ENCODE results near the gene UVSSA.

UVSSA gene

DNA sequence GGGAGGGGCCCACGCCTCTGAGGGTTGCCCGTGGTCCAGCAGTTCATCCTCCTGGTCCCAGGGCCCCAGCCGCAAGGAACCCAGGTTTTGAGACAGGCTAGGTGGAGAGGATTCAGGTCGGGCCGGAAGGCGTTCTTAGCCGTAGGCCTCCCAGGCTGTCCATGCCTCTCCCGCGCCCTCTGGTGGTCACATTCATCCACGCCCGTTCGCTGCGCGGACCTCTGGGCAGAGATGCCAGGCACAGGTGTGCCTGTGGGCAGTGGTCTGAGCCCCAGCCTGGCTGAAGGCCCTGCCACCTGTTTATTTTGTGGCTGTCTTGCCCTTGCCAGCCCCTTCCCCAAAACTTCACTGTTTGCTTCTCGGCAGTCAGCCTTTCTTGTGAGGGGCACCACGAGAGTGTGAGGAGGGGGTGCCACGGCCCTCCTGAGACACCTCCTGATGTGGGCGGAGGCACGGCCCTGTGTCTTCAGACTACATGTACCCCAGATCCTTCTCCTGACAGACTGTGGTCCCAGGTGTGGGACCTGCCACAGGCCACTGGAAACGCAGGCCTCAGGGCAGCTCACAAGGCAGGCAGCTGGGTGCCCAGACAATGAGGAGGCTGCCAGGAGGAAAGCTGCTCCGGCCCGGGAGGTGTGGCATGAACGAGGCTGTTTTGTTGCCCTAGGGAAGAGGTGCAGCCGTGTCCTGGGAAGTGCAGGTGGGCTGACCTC lies 5.0 kb downstream of the UVSSA start:
- peak; percentile 35 for DNase-seq

DNA sequence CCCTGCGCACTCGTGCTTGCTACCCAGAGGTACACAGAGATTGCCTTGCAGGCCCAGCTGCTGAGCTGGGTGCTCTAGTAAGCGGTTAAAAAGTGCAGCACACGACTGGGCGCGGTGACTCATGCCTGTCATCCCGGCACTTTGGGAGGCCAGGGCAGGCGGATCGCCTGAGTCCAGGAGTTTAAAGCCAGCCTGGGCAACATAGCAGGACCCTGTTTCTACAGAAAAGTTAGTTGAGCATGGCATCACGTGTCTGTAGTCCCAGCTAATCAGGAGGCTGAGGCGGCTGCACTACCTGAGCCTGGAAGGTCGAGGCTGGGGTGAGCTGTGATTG lies 5.5 kb downstream of the UVSSA start:
- DNase-seq: no peak

DNA sequence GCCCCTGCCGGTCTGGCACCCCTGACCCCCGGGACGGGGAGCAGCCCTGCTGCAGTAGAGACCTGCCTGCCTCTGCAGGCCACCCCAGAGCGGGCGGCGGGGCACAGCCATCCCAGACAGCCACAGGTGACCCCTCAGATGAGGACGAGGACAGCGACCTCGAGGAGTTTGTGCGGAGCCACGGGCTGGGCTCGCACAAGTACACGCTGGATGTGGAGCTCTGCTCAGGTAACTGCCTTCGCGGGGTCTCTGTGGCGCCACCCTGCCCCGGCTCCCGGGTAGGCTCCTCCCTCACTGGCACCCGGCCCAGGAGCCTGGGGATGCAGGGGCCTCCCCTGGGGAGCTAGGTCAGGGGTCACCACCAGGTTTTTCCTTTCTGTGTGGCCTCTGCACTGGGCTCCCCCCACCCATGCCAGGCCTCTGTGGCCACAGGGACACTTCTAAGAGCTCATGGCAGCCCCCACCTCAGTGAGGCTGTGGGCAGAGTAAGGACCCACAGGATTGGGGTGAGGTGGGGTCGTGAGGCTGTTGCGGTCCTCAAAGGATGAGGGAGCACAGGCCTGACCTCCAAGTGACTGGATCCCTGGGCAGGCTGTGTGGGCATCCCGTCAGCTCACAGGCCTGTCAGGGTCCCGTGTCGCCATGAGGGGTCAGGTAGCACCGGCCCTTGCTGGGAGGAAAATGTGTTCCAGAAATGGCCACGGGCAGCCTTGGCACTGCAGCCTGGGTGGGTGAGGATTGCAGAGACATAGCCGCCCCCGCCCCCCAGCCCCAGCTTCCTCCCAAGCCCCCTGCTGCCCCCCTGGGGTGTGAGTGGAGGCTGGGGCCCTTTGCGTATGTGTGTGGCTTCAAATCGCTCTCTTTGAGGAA lies 6.4 kb downstream of the UVSSA start:
- no peak for DNase-seq

DNA sequence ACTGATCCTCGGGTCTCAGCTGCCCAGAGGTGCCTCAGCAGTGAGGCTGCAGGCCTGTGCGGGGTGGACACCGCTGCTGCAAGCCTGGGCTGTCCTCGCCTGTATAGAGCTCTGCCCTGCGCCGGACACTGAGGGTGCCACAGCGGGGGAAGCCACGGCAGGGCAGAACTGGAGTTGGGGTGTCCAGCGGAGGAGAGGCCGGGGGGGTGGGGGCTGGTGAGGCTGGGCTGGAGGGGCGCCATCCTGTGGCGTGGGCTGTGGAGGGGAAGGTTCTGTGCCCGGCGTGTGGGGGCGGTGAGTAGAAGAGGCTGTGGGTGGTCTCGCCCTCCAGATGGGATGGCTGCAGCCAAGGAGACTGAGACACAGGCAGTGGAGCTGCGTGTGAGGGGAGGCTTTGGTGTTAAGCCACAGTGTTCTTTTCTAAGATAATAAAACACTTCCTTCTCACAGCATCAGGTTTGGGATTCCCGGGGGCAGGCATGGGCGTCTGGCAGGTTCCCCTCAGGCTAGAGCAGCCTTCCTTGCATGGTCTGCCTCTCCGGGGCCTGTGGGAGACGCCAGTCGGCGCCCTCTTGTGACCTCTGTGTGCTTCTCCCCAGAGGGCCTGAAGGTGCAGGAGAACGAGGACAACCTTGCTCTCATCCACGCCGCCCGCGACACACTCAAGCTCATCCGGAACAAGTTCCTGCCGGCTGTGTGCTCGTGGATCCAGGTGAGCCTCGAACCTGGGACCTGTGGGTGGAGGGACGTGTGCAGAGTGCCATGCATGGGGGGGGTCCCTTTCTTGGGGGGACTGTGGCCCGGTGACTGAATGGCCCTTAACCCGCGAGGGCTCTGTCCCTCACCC lies 7.4 kb downstream of the UVSSA start:
- DNase-seq: no peak

DNA sequence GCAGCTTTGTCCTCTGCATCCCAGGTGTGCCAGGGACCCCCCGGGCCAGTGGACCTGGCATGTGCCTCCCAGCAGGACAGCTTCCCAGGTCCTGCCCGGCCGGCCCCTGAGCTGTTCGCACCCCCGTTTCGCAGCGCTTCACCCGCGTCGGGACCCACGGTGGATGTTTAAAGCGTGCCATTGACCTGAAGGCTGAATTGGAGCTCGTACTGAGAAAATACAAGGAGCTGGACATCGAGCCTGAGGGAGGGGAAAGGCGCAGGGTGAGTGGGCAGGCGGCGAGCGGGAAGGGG lies 7.9 kb downstream of the UVSSA start:
- no peak for DNase-seq

DNA sequence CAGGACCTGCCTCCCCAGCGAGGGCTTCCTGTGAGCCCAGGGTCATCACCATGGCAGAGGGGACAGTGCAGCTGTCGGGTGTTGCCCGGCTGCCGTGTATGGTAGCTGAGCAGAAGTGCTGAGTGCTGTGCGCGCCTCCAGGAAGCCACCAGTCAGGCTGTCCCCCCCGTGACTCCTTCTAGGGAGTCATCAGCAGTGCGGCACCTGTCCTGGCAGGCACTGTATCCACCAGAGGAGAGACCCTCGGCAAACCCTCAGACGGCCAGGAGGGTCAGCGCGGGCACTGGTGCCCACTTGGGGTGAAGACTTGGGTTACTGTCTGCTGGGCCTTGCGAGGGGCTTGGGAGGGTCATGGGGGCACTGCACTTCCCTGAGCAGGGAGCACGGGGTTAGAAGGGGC lies 8.4 kb downstream of the UVSSA start:
- no peak for DNase-seq

DNA sequence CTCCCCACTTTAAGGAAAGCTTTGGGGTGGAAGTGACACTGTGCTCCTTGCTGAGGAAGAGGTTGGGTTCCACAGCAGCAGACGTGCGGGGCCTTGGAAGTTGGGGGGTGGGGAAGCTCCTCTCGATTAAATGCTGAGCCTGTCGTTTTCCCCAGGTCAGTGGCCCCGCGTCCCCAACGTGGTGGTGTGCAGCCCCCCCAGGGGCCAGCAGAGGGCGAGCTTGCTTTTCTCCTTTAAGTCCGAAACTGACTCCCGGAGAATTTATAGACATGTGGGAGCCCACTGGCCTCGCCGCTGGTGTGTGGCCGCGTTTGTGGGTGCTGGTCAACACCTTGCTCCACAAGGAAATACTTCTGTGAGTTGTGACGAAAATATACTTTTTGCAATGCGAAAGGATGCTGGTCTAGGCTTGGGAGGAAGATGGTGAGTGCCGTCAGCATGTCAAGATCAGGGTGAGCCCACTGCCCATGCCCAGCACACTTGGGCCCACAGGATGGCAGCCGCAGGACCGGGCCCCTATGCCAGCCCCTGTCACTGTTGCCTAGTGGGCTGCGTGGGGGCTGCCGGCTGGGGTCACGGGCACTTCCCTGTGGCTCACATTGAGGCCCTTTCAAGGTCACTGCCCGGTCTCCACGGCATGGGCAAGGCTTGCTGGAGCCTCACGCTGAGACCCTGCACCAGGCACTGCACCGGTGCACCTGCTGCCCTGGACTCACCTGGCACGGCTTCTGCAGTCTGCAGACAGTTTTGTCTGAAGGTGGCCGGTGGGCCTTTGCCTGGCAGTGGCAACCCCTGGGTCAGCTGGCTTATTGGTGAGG lies 9.4 kb downstream of the UVSSA start:
- DNase-seq: peak; percentile 3

DNA sequence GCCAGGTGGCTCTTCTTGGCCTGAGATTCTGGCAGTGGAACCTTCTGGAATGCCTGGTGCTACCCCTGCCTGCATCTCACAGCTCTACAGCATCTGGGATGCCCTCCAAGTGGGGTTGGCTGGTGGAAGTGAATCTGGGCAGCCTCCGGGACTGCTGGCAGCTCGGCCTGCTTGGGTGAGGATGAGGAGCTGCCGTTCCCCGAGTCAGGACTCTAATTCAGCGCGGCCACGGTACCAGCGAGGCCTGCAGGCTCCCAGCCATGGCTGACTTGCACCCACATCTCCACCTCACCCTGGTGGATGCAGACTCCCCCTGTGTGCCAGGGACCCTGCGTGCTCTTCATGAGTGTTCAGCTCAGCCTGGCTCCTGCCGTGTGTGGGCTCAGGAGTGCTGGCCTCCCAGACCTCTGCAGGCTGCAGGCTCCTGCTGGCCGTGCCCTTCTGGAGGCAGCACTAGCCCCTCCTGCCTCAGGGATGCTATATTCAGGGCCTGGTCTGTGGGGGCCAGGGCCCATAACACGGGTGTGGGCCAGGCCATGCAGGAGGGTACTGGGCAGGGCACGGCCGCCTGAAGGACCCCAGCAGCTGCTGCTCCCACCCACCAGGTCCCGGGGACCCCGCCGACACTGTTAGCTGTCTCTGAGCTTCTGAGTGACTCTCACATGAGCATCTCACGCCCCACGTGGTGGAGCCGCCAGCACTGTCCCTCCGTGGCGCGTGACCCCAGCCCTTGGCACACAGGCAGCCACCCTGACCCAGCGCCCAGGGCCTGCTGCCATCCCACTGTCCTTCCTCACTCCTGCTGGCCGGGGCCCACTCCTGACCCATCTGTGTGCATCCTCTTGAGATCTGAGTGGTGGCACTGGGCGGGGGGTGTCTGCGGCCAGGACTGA lies 10.6 kb downstream of the UVSSA start:
- no peak for DNase-seq

DNA sequence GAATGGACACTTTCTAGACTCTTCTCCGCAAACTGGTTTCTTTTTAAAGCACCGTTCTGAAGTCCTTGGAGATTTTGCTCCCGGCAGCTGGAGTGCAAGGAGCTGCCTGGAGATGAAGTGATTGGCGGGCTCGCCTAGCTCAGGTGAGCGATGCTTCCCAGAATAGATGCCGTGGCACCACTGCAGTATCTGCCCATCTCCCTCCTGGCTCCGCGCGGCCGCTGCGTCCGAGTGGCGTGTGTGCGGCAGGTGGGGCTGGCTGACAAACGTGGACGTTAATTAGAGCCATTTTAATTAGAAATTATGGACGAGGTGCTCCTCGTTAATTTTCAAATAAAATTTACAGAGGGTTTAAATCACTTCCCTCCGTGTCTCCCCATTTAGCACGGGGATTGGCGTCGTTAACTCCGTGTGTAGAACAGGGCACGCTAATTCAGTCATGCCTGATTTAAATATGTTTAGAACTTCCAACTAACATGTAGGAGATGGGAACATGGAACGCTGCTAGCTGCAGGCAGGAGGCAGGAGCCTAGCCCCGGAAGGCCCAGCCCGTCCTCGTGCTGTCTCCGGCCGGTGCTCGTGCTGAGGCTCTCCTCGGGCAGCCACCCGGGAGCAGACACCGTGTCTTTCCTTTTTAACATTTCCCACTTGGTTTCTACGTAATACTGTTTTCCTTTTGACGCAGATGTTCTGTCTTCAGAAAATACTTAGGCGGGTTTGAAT lies 11.6 kb downstream of the UVSSA start:
- no peak for DNase-seq

DNA sequence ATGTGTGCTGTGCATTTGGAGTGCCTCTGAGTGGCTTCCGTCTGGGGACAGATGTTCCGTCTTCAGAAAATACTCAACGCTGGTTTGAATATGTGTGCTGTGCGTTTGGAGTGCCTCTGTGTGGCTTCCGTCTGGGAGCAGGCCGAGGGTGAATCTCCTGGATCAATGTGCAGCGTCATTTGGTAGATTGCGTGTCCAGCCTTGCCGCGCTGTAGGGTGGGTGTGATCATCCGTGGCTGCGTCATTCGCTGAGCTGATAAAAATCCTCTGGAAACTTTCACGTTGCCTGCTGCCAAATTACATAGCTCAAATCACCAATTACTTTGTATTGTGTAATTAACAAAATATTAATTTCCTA lies 12.1 kb downstream of the UVSSA start:
- no peak for DNase-seq

DNA sequence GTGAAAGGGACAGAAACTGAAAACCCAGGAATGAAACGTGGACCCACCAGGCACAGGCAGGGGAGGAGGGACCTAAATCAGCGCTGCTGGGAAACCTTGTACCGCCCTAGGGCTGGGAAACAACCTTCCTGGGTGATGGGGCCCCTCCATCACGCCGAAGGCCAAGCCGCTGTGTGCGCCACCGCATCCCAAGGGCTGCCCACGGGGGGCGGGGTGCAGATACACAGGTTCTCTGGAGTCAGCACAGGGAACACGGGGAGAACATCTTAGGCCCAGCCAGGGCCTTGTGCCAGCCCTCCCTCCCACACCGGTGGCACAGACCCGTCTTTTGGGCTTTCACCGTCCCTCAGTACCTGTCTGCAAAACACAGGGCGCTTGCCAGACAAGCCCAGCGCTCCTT lies 13.0 kb downstream of the UVSSA start:
- no peak for DNase-seq

DNA sequence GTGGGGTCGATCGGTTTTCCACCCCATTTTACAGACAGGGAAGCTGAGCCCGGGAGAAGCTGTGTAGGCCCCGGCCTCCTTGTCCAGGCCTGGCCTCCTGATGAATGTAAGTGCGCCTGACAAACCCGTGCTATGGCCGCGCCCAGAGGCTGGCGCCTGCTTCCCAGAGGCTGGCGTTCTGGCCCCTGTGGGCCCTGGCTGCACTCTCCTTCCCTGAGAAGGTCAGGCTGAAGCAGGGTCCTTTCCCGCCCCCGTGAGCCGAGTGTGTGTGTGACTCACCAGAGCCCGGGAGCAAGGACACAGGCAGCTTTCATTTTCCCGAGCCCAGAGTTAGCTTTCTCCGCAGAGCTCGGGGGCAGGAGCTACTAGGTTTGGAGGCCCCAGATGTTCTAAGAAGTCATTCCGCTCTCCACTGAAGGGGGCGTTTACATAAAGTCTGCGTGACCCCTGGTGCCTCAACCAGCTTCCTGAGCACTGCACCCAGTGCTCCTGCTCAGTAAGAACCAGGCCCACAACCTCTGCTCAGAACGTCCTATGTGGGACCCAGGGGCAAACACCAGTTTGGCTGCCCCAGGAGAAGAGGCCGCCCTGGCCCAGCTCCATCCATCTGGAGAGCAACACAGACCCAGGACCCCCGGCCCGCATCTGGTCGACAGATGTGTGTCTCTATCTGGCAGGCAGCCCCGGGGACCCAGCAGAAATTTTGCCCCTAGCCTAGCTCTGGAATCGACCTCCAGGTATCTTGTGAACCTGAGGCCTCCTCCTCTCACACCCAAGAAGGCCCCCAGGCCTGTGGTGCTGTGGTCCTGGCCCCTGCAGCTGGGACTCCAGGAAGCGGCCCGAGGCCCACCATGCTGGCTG lies 13.6 kb downstream of the UVSSA start:
- DNase-seq: no peak

DNA sequence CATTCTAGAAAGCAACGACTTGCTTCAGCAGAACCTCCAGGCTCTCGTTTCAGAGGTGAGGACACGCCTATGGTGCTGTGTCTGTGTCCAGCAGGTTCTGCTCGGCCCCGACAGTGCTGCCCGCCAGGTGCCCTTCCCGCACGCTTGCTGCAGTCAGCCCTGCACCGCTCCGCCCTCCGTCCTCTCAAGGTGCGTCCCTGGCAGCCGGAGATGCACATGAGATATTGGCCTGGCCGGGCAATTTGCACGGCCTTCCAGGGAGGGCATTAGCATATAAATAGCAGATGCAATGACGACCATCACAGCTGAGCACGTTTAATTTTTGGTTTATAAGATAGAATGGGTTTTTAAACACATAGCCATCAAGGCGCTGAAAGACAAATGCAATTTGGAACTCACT lies 14.4 kb downstream of the UVSSA start:
- DNase-seq: no peak

DNA sequence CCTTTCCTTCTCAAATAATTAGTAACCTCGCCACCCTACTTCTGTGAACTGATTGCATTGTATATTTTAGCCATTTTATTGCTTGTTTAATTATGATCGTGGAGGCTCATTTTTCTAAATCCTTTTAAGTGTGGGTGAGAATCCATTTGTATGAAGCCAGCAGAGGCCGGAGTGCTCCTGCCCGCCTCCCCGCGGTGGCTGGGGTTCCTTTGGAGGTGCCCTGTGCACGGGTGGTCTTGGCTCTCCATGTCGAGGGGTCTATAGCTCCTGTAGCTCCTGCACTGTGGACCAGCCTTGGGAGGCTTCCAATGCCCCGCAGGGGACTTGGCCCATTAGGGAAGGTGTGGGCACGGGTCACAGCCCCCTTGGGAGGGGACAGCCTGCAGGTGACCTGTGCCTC lies 15.0 kb downstream of the UVSSA start:
- no peak for DNase-seq

DNA sequence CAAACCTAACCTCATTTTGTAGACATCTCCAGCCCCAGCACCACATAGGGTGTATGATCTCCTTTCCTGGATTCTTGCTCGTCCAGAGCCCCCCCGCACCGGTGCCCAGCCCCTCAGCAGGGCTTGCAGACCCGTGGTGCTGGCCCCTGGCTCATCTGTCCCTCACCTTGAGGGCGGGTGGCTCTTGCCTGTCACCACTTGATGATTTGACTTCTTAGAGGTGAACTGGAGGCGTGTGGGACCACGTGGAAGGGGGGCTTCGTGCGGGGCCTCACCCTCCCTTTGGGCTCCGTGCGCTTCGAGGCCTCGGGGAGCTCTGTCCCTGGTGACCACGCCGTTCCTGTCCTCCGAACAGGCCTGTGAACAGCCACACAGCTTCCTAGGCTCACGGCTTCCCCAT lies 15.5 kb downstream of the UVSSA start:
- DNase-seq: no peak

DNA sequence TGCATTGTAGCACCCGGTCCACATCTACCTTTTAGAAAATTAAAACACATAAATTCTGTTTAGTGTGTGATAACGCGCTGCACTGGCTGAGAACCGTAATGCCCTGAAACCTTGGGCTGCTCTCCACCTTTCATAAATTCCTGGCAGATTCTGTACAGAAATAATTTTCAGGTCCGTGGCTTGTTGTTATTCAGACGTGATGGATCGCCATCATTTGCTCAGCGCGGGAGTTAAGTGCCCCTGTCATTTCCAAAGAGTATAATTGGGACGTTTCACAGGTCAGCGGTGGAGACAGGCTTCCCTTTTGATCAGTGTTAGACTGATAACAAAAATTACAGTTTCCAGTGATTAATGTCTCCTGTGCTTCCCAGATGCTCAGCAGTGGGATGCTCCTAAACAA lies 16.5 kb downstream of the UVSSA start:
- DNase-seq: no peak

DNA sequence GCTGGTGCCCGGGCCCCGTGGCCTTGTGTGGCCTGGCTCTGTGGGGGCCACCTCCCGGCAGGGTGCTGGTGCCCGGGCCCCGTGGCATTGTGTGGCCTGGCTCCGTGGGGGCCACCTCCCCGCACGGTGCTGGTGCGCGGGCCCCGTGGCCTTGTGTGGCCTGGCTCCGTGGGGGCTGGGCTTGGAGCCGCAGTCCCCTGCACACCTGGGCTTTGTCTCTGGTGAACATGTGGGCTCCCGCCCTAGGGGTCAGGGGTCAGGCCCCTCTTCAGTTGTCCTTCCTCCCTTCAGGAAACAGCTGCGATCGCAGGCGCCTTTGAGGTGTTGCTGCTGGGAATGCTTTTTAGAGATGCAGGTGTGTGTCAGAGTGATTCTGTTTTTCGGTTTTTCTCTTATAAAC lies 17.2 kb downstream of the UVSSA start:
- no peak for DNase-seq

DNA sequence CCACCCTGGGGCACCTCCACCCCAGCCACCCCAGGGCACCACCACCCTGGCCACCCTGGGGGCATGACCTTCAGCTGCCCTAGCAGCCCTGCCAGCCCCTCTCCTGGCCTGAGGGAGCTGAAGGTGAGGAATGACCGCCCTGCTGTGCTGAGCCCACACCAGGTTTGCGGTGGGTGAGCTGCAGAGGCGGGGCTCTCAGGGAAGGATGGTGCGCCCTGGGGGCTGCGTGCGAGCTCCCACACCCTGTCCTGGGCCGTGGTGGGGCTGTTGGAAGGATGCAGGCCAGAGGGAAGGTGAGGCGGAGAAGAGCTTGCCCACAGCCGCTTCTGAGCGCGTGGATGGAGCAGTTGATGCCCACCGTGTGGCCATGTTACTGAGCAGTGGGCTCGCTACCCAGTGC lies 17.7 kb downstream of the UVSSA start:
- no peak for DNase-seq

DNA sequence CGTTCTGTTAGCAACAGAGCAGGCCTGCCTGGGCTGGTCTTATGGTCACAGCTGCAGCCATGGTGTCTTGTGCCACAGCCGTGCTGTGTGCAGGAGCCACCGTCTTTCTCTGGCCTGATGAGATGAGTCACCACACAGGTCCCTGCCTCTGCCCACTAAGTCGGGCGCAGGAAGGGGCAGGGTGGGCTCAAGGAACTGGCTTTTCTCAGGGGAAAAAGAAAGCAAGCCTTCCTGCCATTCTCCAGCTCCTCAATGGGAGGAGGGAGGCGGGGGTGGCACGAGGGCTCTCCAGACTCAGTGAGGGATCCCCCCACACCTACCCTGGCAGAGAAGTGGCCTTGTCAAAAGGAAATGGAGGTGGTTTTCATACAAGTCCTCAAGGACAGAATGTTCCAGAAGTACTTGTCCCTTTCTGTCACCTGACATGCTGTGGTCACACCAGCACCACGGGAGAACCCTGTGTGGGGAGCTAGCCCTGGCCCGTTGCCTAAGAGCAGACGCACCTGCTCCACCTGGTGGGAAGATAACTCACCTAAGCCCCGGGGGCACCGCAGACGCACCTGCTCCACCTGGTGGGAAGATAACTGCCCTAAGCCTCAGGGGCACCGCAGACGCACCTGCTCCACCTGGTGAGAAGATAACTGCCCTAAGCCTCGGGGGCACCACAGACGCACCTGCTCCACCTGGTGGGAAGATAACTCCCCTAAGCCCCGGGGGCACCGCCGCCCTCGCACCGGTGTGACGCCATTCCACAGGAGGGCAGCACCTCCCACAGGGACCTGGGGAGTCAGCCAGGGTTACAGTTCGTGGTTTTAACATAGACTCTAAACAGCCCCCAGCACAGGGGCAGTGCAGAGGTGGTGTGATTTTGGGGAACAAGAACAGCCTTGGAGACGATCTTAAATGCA lies 18.5 kb downstream of the UVSSA start:
- no peak for DNase-seq

Measured in HCEC 1CT (cell line).